IPS-11a (cell line): Measurements from ENCODE around the gene MSANTD7.
"Not testable (repeated sequence)": the region's sequence is repeated elsewhere in the genome, so short reads cannot be mapped to it uniquely, and the experiment has no call there.

Experiments used
- H3K4me3 ChIP-seq: one replicate; pipeline ENCODE4 v1.5.1; 2013; ENCODE audit warnings: low read depth, low read length, control low read depth

MSANTD7 gene

GRCh38 chr10:14837003-14837756 is 926 bp upstream of the MSANTD7 start:
- H3K4me3 ChIP-seq, result peak overlapping the region; percentile 89

GRCh38 chr10:14838582-14839304 is 637 bp downstream of the MSANTD7 start:
- peak overlapping the region; percentile 89 for H3K4me3 ChIP-seq

GRCh38 chr10:14839305-14839695 is 1.2 kb downstream of the MSANTD7 start:
- peak overlapping the region; percentile 89 for H3K4me3 ChIP-seq

GRCh38 chr10:14840178-14840577 is 2.1 kb downstream of the MSANTD7 start:
- no peak overlapping the region for H3K4me3 ChIP-seq

GRCh38 chr10:14843327-14843988 is 5.4 kb downstream of the MSANTD7 start:
- no peak overlapping the region for H3K4me3 ChIP-seq

- H3K4me3 ChIP-seq, result no peak overlapping the region
These were observed 6.8 kb downstream of the MSANTD7 start for GRCh38 chr10:14844948-14845347.

- no peak overlapping the region for H3K4me3 ChIP-seq
These were observed 14.1 kb downstream of the MSANTD7 start for GRCh38 chr10:14852236-14852635.

GRCh38 chr10:14855453-14855852 is 17.3 kb downstream of the MSANTD7 start:
- H3K4me3 ChIP-seq, result no peak overlapping the region

- H3K4me3 ChIP-seq, result no peak overlapping the region
These were observed 20.3 kb downstream of the MSANTD7 start for GRCh38 chr10:14858338-14858960.

- H3K4me3 ChIP-seq, result no peak overlapping the region
These were observed 20.9 kb downstream of the MSANTD7 start for GRCh38 chr10:14859043-14859442.

GRCh38 chr10:14859775-14860174 is 21.7 kb downstream of the MSANTD7 start:
- no peak overlapping the region for H3K4me3 ChIP-seq

- H3K4me3 ChIP-seq, result no peak overlapping the region
These were observed 22.7 kb downstream of the MSANTD7 start for GRCh38 chr10:14860791-14861190.

- H3K4me3 ChIP-seq, result not testable (repeated sequence)
These were observed 26.4 kb downstream of the MSANTD7 start for GRCh38 chr10:14864466-14864865.

- not testable (repeated sequence) for H3K4me3 ChIP-seq
These were observed 26.8 kb downstream of the MSANTD7 start for GRCh38 chr10:14864871-14865270.

- no peak overlapping the region for H3K4me3 ChIP-seq
These were observed 35.1 kb downstream of the MSANTD7 start for GRCh38 chr10:14873090-14873760.

- no peak overlapping the region for H3K4me3 ChIP-seq
These were observed 37.8 kb downstream of the MSANTD7 start for GRCh38 chr10:14875941-14876340.

- H3K4me3 ChIP-seq, result no peak overlapping the region
These were observed 38.7 kb downstream of the MSANTD7 start for GRCh38 chr10:14876764-14877163.

- H3K4me3 ChIP-seq, result peak within 1 kb of the TSS; percentile 92
These were observed 40.4 kb downstream of the MSANTD7 start, which contains the start of gene SUV39H2 for GRCh38 chr10:14878266-14879123. Gene SUV39H2, plus strand, starts transcription at chr10:14878866. Its CDS starts 23 bp downstream, at chr10:14878889.

- peak overlapping the region; percentile 92 for H3K4me3 ChIP-seq
These were observed 41.2 kb downstream of the MSANTD7 start for GRCh38 chr10:14879124-14879927.
